Colon (tissue), 2 donors: ENCODE data around the gene U2SURP.
"Not testable (repeated sequence)": the region's sequence is repeated elsewhere in the genome, so short reads cannot be mapped to it uniquely, and the experiment has no call there.

Experiments
- FAIRE-seq: peaks from 2 replicates; lab custom pipeline; 2012; peaks lifted over from hg19 to GRCh38; lab: Jason Lieb, UNC
- donor health status: control.
- donor health status: control.

The U2SURP gene

GRCh38 chr3:143071776-143072175 is 70.4 kb downstream of the U2SURP start:
- no peak for FAIRE-seq

GRCh38 chr3:143072298-143073020 is 71.1 kb downstream of the U2SURP start:
- not testable (repeated sequence) for FAIRE-seq

GRCh38 chr3:143073541-143073940 is 72.2 kb downstream of the U2SURP start:
- FAIRE-seq, result not testable (repeated sequence)

GRCh38 chr3:143073983-143074382 is 72.6 kb downstream of the U2SURP start:
- FAIRE-seq, result not testable (repeated sequence)

- FAIRE-seq, result no peak
These were observed 77.5 kb downstream of the U2SURP start for GRCh38 chr3:143078883-143079282.

- FAIRE-seq, result no peak
These were observed 78.8 kb downstream of the U2SURP start for GRCh38 chr3:143080196-143080595.

- FAIRE-seq, result no peak
These were observed 80.0 kb downstream of the U2SURP start for GRCh38 chr3:143081365-143081764.

- FAIRE-seq, result no peak
These were observed 80.7 kb downstream of the U2SURP start for GRCh38 chr3:143081844-143082778.

GRCh38 chr3:143083781-143084180 is 82.4 kb downstream of the U2SURP start:
- FAIRE-seq, result no peak

- no peak for FAIRE-seq
These were observed 83.7 kb downstream of the U2SURP start for GRCh38 chr3:143084856-143085731.

- FAIRE-seq, result no peak
These were observed 87.5 kb downstream of the U2SURP start for GRCh38 chr3:143088835-143089234.

GRCh38 chr3:143089965-143090364 is 88.6 kb downstream of the U2SURP start:
- FAIRE-seq, result no peak

- no peak for FAIRE-seq
These were observed 89.1 kb downstream of the U2SURP start for GRCh38 chr3:143090486-143090885.

- FAIRE-seq, result no peak
These were observed 89.8 kb downstream of the U2SURP start for GRCh38 chr3:143090976-143091837.

- FAIRE-seq, result no peak
These were observed 90.8 kb downstream of the U2SURP start for GRCh38 chr3:143092191-143092590.

- FAIRE-seq, result no peak
These were observed 94.4 kb downstream of the U2SURP start for GRCh38 chr3:143095813-143096212.

GRCh38 chr3:143098032-143098764 is 96.8 kb downstream of the U2SURP start:
- no peak for FAIRE-seq

- FAIRE-seq, result no peak
These were observed 97.8 kb downstream of the U2SURP start for GRCh38 chr3:143099210-143099609.

GRCh38 chr3:143099690-143100089 is 98.3 kb downstream of the U2SURP start:
- FAIRE-seq, result no peak

GRCh38 chr3:143100451-143100850 is 99.1 kb downstream of the U2SURP start:
- FAIRE-seq, result no peak
